ENCODE measurements around the gene FAT1. TPM values are rescaled to one million over a fixed set of nuclear protein-coding genes. Genes with fewer than 3 reads are reported as not detected.

The FAT1 gene
- total RNA-seq, 1 experiment from 2014 or later: 107 TPM

DNA sequence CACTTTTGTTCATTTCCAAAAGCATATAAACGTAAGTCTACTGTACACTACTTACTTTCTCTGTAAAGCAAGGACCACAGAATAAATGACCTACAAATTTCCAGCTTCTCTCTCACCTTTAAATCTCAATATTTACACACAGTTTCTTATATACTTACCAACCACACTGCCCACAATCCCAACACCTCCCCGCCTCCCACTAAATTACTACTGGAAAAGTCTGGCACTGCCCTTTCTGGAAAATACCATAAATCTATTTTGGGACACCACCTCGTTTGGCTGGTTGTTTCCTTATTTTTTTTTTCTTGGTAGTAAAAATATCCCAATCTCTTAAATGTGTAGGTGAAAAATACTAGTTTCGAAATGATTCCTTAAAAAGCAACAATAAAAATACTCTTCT is 19.6 kb downstream of the FAT1 start:
- peaks cover 45% of the 10 kb centered on the region for H3K4me1 ChIP-seq (ENCODE audit: insufficient read depth, low read length, poor library complexity, severe bottlenecking)
- no TSS peak for BruUV-seq (replicated peaks)
- TF ChIP-seq EZH2 (IDR thresholded peaks at IDR 0.05; ENCODE audit: borderline replicate concordance, low read depth, low read length, poor library complexity, severe bottlenecking): no peak
- TF ChIP-seq, protein P1, sequence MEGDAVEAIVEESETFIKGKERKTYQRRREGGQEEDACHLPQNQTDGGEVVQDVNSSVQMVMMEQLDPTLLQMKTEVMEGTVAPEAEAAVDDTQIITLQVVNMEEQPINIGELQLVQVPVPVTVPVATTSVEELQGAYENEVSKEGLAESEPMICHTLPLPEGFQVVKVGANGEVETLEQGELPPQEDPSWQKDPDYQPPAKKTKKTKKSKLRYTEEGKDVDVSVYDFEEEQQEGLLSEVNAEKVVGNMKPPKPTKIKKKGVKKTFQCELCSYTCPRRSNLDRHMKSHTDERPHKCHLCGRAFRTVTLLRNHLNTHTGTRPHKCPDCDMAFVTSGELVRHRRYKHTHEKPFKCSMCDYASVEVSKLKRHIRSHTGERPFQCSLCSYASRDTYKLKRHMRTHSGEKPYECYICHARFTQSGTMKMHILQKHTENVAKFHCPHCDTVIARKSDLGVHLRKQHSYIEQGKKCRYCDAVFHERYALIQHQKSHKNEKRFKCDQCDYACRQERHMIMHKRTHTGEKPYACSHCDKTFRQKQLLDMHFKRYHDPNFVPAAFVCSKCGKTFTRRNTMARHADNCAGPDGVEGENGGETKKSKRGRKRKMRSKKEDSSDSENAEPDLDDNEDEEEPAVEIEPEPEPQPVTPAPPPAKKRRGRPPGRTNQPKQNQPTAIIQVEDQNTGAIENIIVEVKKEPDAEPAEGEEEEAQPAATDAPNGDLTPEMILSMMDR (conservative IDR thresholded peaks at IDR 0.05; ENCODE audit: low read depth, low read length): no peak
- peaks cover 29% of the 10 kb centered on the region for H3K36me3 ChIP-seq (ENCODE audit: insufficient read depth, low read length, poor library complexity, severe bottlenecking)
- H3K9me3 ChIP-seq (ENCODE audit: low read depth, low read length, poor library complexity, severe bottlenecking): no peaks in the 10 kb centered on the region
- intact Hi-C loops (cut with micrococcal nuclease; ENCODE audit: unreplicated experiment): no loop called here
- ChIA-PET CTCF (no interaction called here), POLR2A (ENCODE audit: low non-redundant PET) (no interaction called here)
- no peaks in the 10 kb centered on the region for H3K27me3 ChIP-seq (replicated peaks; ENCODE audit: insufficient read depth, low read depth, low read length, poor library complexity)
- no peak overlapping the region for H3K27ac ChIP-seq (ENCODE audit: low read depth, low read length, poor library complexity, severe bottlenecking)
- H3K4me3 ChIP-seq (ENCODE audit: low read depth, low read length, poor library complexity, severe bottlenecking): no peak overlapping the region
- DNase-seq (ENCODE audit: low spot score): no peak

GRCh38 chr4:186703510-186703909 is 20.1 kb downstream of the FAT1 start:
- Histone ChIP-seq H3K36me3 (ENCODE audit: insufficient read depth, low read length, poor library complexity, severe bottlenecking) (peaks cover 23% of the 10 kb centered on the region), H3K4me1 (ENCODE audit: insufficient read depth, low read length, poor library complexity, severe bottlenecking) (peaks cover 49% of the 10 kb centered on the region)

DNA sequence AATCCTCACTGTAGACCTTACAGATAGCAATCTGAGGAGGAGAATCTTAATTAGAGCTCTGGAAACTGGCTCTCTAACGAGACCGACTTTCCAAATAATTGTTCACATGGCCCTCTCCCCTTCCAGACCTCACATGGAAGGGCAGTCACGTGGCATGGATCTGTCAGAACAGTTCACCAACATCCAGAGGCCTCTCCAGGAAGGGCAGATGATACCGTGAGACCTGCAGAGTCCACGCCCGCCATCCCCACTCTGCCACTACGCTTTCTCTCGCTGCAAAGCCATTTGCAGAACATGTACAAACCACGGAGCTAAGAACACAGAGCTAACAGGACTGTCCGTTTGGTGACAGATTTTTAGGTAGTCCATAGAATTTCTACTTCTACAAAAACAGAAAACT is 20.7 kb downstream of the FAT1 start:
- POLR2A ChIA-PET (ENCODE audit: low non-redundant PET): no interaction called here
- intact Hi-C loops (cut with micrococcal nuclease; ENCODE audit: unreplicated experiment): no loop called here
- TF ChIP-seq, protein P1 (conservative IDR thresholded peaks at IDR 0.05; ENCODE audit: low read depth, low read length): no peak
- no peak for TF ChIP-seq EZH2 (IDR thresholded peaks at IDR 0.05; ENCODE audit: borderline replicate concordance, low read depth, low read length, poor library complexity, severe bottlenecking)
- DNase-seq (ENCODE audit: low spot score): no peak
- CTCF ChIA-PET: no interaction called here
- Histone ChIP-seq H3K27me3 (replicated peaks; ENCODE audit: insufficient read depth, low read depth, low read length, poor library complexity) (no peaks in the 10 kb centered on the region), H3K27ac (ENCODE audit: low read depth, low read length, poor library complexity, severe bottlenecking) (peak overlapping the region; percentile 7), H3K4me3 (ENCODE audit: low read depth, low read length, poor library complexity, severe bottlenecking) (no peak overlapping the region), H3K36me3 (ENCODE audit: insufficient read depth, low read length, poor library complexity, severe bottlenecking) (peaks cover 18% of the 10 kb centered on the region), H3K4me1 (ENCODE audit: insufficient read depth, low read length, poor library complexity, severe bottlenecking) (peaks cover 49% of the 10 kb centered on the region), H3K9me3 (ENCODE audit: low read depth, low read length, poor library complexity, severe bottlenecking) (no peaks in the 10 kb centered on the region)
- BruUV-seq (replicated peaks): no TSS peak

More at GRCh38 chr4:186703510-186703909, 20.1 kb downstream of the FAT1 start:
- no peak overlapping the region for H3K4me3 ChIP-seq (ENCODE audit: low read depth, low read length, poor library complexity, severe bottlenecking)
- no peak overlapping the region for H3K27ac ChIP-seq (ENCODE audit: low read depth, low read length, poor library complexity, severe bottlenecking)
- H3K27me3 ChIP-seq (replicated peaks; ENCODE audit: insufficient read depth, low read depth, low read length, poor library complexity): no peaks in the 10 kb centered on the region
- no peak for TF ChIP-seq EZH2 (IDR thresholded peaks at IDR 0.05; ENCODE audit: borderline replicate concordance, low read depth, low read length, poor library complexity, severe bottlenecking)
- TF ChIP-seq, protein P1 (conservative IDR thresholded peaks at IDR 0.05; ENCODE audit: low read depth, low read length): no peak
- BruUV-seq (replicated peaks): no TSS peak
- no peak for DNase-seq (ENCODE audit: low spot score)
- POLR2A ChIA-PET (ENCODE audit: low non-redundant PET): no interaction called here
- intact Hi-C loops (cut with micrococcal nuclease; ENCODE audit: unreplicated experiment): no loop called here
- CTCF ChIA-PET: no interaction called here
- H3K9me3 ChIP-seq (ENCODE audit: low read depth, low read length, poor library complexity, severe bottlenecking): no peaks in the 10 kb centered on the region

All from A673 (cell line).